H1 (cell line): ENCODE results near the gene CPNE4. TPM values are rescaled to one million over a fixed set of nuclear protein-coding genes. Genes with fewer than 3 reads are reported as not detected.

ENCODE experiments used
- CBX8 ChIP-seq: fragments of 300-800, 300-1000 bp; sonication (generic); IDR thresholded peaks from 2 replicates; pipeline ENCODE4 v1.7.1; 2016; ENCODE audit warnings: low read depth, low read length, borderline replicate concordance
- CHD1 ChIP-seq: IDR thresholded peaks from 2 replicates; pipeline ENCODE4 v1.6.1; 2012; ENCODE audit warnings: low read depth, low read length, improper control_type of control experiment
- HDAC2 ChIP-seq, 2 experiments: fragments of 300-600 bp in 1 of 2; sonication (generic) in 1 of 2; IDR thresholded peaks; 2 replicates each; pipeline ENCODE4 v1.6.1; 2011 to 2012; ENCODE audit warnings: low read depth in 2 of 2, low read length in 2 of 2, mild to moderate bottlenecking in 2 of 2, moderate library complexity in 2 of 2, borderline replicate concordance in 1 of 2, inconsistent platforms in 1 of 2
- JUN ChIP-seq: IDR thresholded peaks from 2 replicates; pipeline ENCODE4 v1.6.1; 2011; ENCODE audit warnings: low read depth, mild to moderate bottlenecking, improper control_type of control experiment, low read length
- KDM4A ChIP-seq: IDR thresholded peaks from one replicate; pipeline ENCODE4 v1.7.1; 2012; ENCODE audit warnings: low read depth, mild to moderate bottlenecking, moderate library complexity, low read length, inconsistent platforms; ENCODE audit not compliant: severe bottlenecking
- POU5F1 ChIP-seq: IDR thresholded peaks from 2 replicates; pipeline ENCODE4 v1.6.1; 2011; ENCODE audit warnings: low read depth, mild to moderate bottlenecking, low read length, moderate library complexity
- RFX5 ChIP-seq: IDR thresholded peaks from 2 replicates; pipeline ENCODE4 v1.6.1; 2011; ENCODE audit warnings: low read depth, low read length, improper control_type of control experiment, borderline replicate concordance
- SIN3A ChIP-seq, 2 experiments: IDR thresholded peaks in 1 of 2; conservative IDR thresholded peaks in 1 of 2; 2 replicates each; pipeline ENCODE4 v1.6.1; 2011 to 2012; ENCODE audit warnings: low read length in 2 of 2, improper control_type of control experiment in 1 of 2, low read depth in 1 of 2, mild to moderate bottlenecking in 1 of 2
- TAF1 ChIP-seq: IDR thresholded peaks from 2 replicates; pipeline ENCODE4 v1.6.1; 2011; ENCODE audit warnings: mild to moderate bottlenecking, low read depth, low read length
- polyA plus RNA-seq, 7 experiments: library from polyadenylated mRNA; depleted of rRNA in 3 of 7; stranded (reverse) in 5 of 7; unstranded in 2 of 7; fragments of >200 nt in 5 of 7; fragments of 200-250 nt in 2 of 7; gene quantifications; 1 replicate in 5 of 7; 2 replicates in 1 of 7; 4 replicates in 1 of 7; pipeline versions ENCODE4 v1.2.1 to v1.2.3, GENCODE V29; 2011 to 2013; ENCODE audit warnings: missing spikeins in 2 of 7, mixed read lengths in 2 of 7
- total RNA-seq: library from RNA; stranded (reverse); fragmentation: NEBNext Ultra II Directional; extraction: Animal tissue kit (Norgen Biotek cat#: 25700); gene quantifications from 2 replicates; pipeline ENCODE4 v1.2.1, GENCODE V29; 2021
- TF ChIP-seq, protein P1 (sequence below): fragments of 300-600 bp; sonication (generic); IDR thresholded peaks from 2 replicates; pipeline ENCODE4 v1.7.1; 2012; ENCODE audit warnings: low read length, moderate library complexity, mild to moderate bottlenecking, inconsistent platforms; ENCODE audit not compliant: insufficient replicate concordance

CPNE4 gene
- total and polyA plus RNA-seq, 2 of the 8 experiments (the other 6 are each of a cell fraction or from before 2014, with no cell fraction given), result 0.82 to 3.8 TPM

DNA sequence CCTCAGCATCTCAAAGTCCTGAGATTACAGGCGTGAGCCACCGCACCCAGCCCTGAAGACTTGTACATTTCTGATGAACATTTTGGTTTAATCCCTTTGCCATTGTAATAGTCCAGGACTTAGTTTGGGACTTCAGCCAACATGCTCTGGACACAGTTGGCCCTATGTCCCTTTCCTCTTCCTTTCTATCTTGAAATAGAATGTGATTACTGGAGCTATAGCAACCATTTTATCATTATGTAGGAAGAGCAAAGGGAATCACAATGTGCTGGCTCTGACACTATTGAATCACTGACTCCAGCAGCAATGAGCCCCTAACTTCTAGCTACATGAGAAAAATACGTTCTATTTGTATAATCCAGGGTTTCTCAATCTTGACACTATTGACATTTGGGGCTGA, 497.3 kb downstream of the CPNE4 start (continued):
- TF ChIP-seq HDAC2 (IDR thresholded peaks at IDR 0.05; ENCODE audit: borderline replicate concordance in 1 of 2, low read depth in 2 of 2, low read length in 2 of 2) (no peak), TAF1 (no peak), JUN (no peak), CHD1 (no peak), SIN3A (conservative IDR thresholded peaks at IDR 0.05 in 1 of 2, IDR thresholded peaks at IDR 0.05 in 1 of 2; ENCODE audit: low read depth in 1 of 2, low read length in 2 of 2) (no peak), POU5F1 (no peak), KDM4A (no peak), RFX5 (no peak), CBX8 (no peak)
- TF ChIP-seq, protein P1, sequence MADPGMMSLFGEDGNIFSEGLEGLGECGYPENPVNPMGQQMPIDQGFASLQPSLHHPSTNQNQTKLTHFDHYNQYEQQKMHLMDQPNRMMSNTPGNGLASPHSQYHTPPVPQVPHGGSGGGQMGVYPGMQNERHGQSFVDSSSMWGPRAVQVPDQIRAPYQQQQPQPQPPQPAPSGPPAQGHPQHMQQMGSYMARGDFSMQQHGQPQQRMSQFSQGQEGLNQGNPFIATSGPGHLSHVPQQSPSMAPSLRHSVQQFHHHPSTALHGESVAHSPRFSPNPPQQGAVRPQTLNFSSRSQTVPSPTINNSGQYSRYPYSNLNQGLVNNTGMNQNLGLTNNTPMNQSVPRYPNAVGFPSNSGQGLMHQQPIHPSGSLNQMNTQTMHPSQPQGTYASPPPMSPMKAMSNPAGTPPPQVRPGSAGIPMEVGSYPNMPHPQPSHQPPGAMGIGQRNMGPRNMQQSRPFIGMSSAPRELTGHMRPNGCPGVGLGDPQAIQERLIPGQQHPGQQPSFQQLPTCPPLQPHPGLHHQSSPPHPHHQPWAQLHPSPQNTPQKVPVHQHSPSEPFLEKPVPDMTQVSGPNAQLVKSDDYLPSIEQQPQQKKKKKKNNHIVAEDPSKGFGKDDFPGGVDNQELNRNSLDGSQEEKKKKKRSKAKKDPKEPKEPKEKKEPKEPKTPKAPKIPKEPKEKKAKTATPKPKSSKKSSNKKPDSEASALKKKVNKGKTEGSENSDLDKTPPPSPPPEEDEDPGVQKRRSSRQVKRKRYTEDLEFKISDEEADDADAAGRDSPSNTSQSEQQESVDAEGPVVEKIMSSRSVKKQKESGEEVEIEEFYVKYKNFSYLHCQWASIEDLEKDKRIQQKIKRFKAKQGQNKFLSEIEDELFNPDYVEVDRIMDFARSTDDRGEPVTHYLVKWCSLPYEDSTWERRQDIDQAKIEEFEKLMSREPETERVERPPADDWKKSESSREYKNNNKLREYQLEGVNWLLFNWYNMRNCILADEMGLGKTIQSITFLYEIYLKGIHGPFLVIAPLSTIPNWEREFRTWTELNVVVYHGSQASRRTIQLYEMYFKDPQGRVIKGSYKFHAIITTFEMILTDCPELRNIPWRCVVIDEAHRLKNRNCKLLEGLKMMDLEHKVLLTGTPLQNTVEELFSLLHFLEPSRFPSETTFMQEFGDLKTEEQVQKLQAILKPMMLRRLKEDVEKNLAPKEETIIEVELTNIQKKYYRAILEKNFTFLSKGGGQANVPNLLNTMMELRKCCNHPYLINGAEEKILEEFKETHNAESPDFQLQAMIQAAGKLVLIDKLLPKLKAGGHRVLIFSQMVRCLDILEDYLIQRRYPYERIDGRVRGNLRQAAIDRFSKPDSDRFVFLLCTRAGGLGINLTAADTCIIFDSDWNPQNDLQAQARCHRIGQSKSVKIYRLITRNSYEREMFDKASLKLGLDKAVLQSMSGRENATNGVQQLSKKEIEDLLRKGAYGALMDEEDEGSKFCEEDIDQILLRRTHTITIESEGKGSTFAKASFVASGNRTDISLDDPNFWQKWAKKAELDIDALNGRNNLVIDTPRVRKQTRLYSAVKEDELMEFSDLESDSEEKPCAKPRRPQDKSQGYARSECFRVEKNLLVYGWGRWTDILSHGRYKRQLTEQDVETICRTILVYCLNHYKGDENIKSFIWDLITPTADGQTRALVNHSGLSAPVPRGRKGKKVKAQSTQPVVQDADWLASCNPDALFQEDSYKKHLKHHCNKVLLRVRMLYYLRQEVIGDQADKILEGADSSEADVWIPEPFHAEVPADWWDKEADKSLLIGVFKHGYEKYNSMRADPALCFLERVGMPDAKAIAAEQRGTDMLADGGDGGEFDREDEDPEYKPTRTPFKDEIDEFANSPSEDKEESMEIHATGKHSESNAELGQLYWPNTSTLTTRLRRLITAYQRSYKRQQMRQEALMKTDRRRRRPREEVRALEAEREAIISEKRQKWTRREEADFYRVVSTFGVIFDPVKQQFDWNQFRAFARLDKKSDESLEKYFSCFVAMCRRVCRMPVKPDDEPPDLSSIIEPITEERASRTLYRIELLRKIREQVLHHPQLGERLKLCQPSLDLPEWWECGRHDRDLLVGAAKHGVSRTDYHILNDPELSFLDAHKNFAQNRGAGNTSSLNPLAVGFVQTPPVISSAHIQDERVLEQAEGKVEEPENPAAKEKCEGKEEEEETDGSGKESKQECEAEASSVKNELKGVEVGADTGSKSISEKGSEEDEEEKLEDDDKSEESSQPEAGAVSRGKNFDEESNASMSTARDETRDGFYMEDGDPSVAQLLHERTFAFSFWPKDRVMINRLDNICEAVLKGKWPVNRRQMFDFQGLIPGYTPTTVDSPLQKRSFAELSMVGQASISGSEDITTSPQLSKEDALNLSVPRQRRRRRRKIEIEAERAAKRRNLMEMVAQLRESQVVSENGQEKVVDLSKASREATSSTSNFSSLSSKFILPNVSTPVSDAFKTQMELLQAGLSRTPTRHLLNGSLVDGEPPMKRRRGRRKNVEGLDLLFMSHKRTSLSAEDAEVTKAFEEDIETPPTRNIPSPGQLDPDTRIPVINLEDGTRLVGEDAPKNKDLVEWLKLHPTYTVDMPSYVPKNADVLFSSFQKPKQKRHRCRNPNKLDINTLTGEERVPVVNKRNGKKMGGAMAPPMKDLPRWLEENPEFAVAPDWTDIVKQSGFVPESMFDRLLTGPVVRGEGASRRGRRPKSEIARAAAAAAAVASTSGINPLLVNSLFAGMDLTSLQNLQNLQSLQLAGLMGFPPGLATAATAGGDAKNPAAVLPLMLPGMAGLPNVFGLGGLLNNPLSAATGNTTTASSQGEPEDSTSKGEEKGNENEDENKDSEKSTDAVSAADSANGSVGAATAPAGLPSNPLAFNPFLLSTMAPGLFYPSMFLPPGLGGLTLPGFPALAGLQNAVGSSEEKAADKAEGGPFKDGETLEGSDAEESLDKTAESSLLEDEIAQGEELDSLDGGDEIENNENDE, result no peak
